Fibroblast of the aortic adventitia (primary cell): ENCODE results near the gene TMEM115. TPM values are rescaled to one million over a fixed set of nuclear protein-coding genes. Genes with fewer than 3 reads are reported as not detected.

ENCODE experiments used
- DNase-seq: peaks from one replicate; pipeline ENCODE4 v3.0.0-alpha.2; 2010; ENCODE audit warnings: low read depth
- H3K4me3 ChIP-seq: 2 replicates; pipeline ENCODE4 v1.5.1; 2011; ENCODE audit warnings: low read depth, mild to moderate bottlenecking, control low read depth, low read length, moderate library complexity
- CTCF ChIP-seq: IDR thresholded peaks from 2 replicates; pipeline ENCODE4 v1.5.1; 2011; ENCODE audit warnings: mild to moderate bottlenecking, low read length, control low read depth, inconsistent platforms; ENCODE audit not compliant: insufficient read depth
- total RNA-seq: library from RNA; depleted of rRNA; stranded (reverse); fragments of >200 nt; gene quantifications from 2 replicates; pipeline ENCODE4 v1.2.3, GENCODE V29; 2012; ENCODE audit warnings: low replicate concordance

The TMEM115 gene
- total RNA-seq, 1 donor = 47.9 TPM

DNA sequence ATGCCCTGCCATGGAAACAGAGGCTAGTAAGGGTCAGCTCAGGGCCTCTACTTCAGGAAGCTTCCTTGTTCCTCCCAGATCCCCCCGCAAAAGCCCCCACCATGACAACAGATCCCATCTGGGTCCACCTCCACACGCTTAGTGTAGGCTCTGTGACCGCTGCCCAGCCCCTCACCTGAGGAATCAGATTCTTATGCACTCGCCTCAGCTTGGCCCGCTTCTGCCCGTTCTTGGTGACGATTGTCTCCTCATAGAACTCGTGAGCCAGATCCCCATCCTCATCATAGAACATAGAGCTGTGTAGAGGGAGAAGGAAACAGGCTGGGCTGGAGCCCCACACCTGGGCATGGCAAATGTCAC lies 33.2 kb downstream of the TMEM115 start:
- no peak for TF ChIP-seq CTCF
- DNase-seq = no peak
- no peak overlapping the region for H3K4me3 ChIP-seq

GRCh38 chr3:50325497-50326181 lies 33.7 kb downstream of the TMEM115 start:
- no peak for TF ChIP-seq CTCF
- H3K4me3 ChIP-seq = no peak overlapping the region
- DNase-seq = no peak

DNA sequence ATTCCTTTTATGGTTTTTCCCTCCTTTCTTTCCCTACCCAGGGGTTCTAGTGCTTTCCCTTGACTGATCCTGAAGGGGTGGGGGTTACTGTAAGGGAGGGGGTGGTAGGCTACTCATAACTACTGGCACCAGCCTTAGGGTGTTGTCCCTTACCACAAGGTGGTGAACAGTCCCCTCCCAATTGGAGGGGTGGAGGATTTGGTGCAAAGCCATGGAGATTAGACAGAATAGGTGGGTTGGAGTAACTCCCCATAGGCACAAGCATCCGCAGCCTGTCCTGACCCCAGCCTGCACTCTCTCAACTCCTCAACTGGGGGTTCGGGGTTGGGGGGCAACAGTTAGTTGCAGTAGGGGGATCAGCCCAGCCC lies 34.2 kb downstream of the TMEM115 start:
- DNase-seq = no peak
- no peak overlapping the region for H3K4me3 ChIP-seq
- TF ChIP-seq CTCF = no peak

- peak; percentile 64 for DNase-seq
- H3K4me3 ChIP-seq = no peak overlapping the region
- peak; percentile 87 for TF ChIP-seq CTCF
Measured at GRCh38 chr3:50324351-50325112, 34.8 kb downstream of the TMEM115 start.

DNA sequence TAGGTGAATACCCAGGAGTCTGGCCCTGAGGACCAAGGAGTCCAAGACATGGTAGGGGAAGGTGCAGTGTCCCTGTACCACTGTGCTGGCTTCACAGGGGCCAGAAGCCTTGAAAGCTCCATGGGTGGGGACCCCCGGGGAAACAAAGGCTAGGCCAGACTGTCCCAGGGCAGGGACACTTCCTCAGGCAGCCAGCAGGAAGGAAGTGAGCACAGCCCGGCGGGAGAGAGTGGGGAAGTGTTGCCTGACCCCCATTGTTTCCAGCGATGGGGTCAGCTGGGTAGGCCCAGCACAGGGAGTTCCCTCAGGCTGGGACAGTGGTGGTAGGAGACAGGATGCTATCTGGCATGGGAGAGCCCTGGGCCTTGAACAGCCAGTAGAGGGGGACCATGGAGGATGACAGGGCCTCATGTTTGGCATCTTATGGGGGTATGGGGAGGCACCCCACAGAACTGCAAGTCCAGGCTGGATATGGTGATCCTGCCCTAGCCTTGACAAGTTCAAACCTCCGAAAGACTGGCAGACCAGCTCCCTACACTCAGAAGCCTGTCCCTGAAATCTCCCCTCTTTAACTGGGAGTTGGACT lies 35.6 kb downstream of the TMEM115 start:
- H3K4me3 ChIP-seq = no peak overlapping the region
- TF ChIP-seq CTCF = no peak
- DNase-seq = no peak

DNA sequence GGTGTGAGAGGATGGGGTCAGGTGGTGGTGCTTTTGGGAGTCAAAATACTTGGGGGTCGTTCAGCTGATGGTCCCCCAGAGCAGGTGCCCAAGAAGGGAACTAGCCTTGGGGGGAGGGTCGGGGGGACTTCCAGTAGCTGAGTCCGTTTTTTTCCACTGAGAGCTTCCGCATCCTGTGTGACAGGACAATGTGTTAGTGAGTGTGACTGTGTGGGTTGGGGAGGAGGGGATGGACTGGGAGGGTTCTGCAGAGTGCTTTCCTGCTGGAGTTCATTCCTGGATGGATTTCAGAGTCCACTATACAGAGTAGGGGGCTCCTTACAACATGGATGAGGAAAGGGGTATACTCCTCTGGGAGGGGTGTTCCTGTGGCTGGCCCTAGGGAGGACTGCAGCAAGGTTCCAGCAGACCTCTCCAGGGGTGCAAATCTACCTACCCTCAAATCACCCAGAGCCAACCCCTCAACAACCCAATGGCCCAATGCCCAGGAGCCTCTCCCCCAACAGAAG lies 36.2 kb downstream of the TMEM115 start:
- no peak for TF ChIP-seq CTCF
- no peak for DNase-seq
- no peak overlapping the region for H3K4me3 ChIP-seq
